Measurements from ENCODE around the gene RFNG. TPM values are rescaled to one million over a fixed set of nuclear protein-coding genes. Genes with fewer than 3 reads are reported as not detected.
A peak's percentile ranks its signal among the peaks of the same experiment; 100 is the strongest.

RFNG gene
- total and polyA plus RNA-seq, 2 donors (not counting 1 experiment from before 2014, with no cell fraction given): 30.1 to 44.5 TPM

DNA sequence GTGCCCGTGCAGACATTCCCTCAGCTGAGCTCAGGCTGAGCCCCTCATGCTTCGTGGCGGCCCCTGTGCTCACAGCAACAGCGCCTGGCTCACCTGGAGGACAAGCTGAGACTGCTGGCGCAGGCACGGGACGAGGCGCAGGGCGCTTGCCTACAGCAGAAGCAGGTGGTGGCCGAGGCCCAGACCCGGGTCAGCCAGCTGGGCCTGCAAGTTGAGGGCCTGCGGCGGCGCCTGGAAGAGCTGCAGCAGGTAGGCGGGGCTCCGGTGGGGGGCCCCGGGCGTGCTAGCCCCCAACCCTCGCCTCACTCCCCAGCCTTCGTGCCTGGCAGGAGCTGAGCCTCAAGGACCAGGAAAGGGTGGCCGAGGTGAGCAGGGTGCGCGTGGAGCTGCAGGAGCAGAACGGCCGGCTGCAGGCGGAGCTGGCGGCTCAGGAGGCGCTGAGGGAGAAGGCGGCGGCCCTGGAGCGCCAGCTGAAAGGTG is 21.6 kb downstream of the RFNG start:
- Mint-ChIP-seq H3K9me3 (ENCODE audit: insufficient read depth) (no peaks in the 10 kb centered on the region), H3K27me3 (no peaks in the 10 kb centered on the region), H3K4me3 (peak overlapping the region; percentile 89), H3K4me1 (peaks cover 11% of the 10 kb centered on the region), H3K27ac (no peak overlapping the region)
- intact Hi-C loops (cut with micrococcal nuclease): loop anchor here (1.0 to 10.0 kb wide), 2 partner anchors 77 to 525 kb away; no protein-coding TSS in a partner anchor
- H3K27ac ChIP-seq (ENCODE audit: low read length in 2 of 2): no peak overlapping the region
- ATAC-seq (ENCODE audit: low read depth) (no peak), DNase-seq (no peak)
- peaks cover 0 to 10% (median 0%) of the 10 kb centered on the region in 3 donors for H3K9me3 ChIP-seq (ENCODE audit: control extremely low read depth in 1 of 3, control insufficient read depth in 2 of 3, insufficient read depth in 1 of 3, low read length in 2 of 3)
- H3K4me1 ChIP-seq (ENCODE audit: control insufficient read depth in 2 of 2, insufficient read depth in 2 of 2, low read length in 2 of 2): peaks cover 16 to 21% of the 10 kb centered on the region in 2 donors
- ChIA-PET POLR2A (no interaction called here), CTCF (interaction anchor here (0.6 to 3.0 kb wide), 13 partner anchors 9 to 206 kb away, joined by 3 to 41 read pairs (median 3); no protein-coding TSS in a partner anchor)
- H3K4me3 ChIP-seq (ENCODE audit: control extremely low read depth in 1 of 5, extremely low read depth in 1 of 5, insufficient read depth in 1 of 5, low read depth in 2 of 5, low read length in 4 of 5): peak overlapping the region in 3 of 5 experiments; percentile 45 to 59 (median 54)
- peak overlapping the region; percentile 72 for H2AFZ ChIP-seq (ENCODE audit: insufficient read depth, low read depth, low read length, poor library complexity, severe bottlenecking)
- TF ChIP-seq, protein P1, sequence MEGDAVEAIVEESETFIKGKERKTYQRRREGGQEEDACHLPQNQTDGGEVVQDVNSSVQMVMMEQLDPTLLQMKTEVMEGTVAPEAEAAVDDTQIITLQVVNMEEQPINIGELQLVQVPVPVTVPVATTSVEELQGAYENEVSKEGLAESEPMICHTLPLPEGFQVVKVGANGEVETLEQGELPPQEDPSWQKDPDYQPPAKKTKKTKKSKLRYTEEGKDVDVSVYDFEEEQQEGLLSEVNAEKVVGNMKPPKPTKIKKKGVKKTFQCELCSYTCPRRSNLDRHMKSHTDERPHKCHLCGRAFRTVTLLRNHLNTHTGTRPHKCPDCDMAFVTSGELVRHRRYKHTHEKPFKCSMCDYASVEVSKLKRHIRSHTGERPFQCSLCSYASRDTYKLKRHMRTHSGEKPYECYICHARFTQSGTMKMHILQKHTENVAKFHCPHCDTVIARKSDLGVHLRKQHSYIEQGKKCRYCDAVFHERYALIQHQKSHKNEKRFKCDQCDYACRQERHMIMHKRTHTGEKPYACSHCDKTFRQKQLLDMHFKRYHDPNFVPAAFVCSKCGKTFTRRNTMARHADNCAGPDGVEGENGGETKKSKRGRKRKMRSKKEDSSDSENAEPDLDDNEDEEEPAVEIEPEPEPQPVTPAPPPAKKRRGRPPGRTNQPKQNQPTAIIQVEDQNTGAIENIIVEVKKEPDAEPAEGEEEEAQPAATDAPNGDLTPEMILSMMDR (IDR thresholded peaks at IDR 0.05): no peak
- no peak for TF ChIP-seq EZH2 (IDR thresholded peaks at IDR 0.05; ENCODE audit: borderline replicate concordance, insufficient read depth, low read depth, low read length, poor library complexity, severe bottlenecking)
- peaks cover 38% of the 10 kb centered on the region for H4K20me1 ChIP-seq (ENCODE audit: control insufficient read depth, insufficient read depth, low read length, poor library complexity, severe bottlenecking)
- H3K4me2 ChIP-seq (replicated peaks; ENCODE audit: low read depth, low read length, poor library complexity, severe bottlenecking): peak overlapping the region; percentile 97
- H3K9ac ChIP-seq (ENCODE audit: low read length): peak overlapping the region; percentile 59
- WGBS (ENCODE audit: insufficient coverage): 76% methylated on average over 31 of the region's 31 CpGs
- H3K79me2 ChIP-seq (ENCODE audit: control insufficient read depth, insufficient read depth, low read length): peaks cover under 1% of the 10 kb centered on the region
- H3K36me3 ChIP-seq (replicated peaks in 1 of 2; ENCODE audit: control extremely low read depth in 1 of 2, control insufficient read depth in 1 of 2, extremely low read depth in 1 of 2, insufficient read depth in 2 of 2, low read length in 1 of 2): no peaks in the 10 kb centered on the region
- peaks cover 0 to 39% (median 3%) of the 10 kb centered on the region in 4 experiments for H3K27me3 ChIP-seq (replicated peaks in 1 of 4; ENCODE audit: control extremely low read depth in 1 of 4, control insufficient read depth in 3 of 4, insufficient read depth in 4 of 4, low read length in 3 of 4)

DNA sequence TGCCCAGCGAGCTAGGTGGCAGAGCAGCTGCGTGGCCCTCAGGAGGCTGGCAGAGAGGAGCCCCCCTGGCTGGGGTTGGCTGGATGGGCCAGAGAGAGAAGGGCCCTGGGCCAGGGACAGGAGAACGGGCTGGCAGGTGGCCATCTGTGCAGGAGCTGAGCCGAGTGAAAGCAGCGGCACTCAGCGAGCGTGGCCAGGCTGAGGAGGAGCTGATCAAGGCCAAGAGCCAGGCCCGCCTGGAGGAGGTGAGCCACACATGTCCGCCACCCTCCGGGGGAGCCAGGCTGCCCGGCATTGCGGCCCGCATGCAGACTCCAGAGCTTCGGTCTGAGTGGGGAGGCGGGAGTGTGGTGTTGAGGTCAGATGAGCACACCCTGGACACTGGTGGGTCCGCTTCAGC is 22.2 kb downstream of the RFNG start:
- Histone ChIP-seq H3K4me1 (ENCODE audit: control insufficient read depth in 2 of 2, insufficient read depth in 2 of 2, low read length in 2 of 2) (peaks cover 16 to 21% of the 10 kb centered on the region in 2 donors), H3K9me3 (ENCODE audit: control extremely low read depth in 1 of 3, control insufficient read depth in 2 of 3, insufficient read depth in 1 of 3, low read length in 2 of 3) (peaks cover 0 to 10% (median 0%) of the 10 kb centered on the region in 3 donors), H3K79me2 (ENCODE audit: control insufficient read depth, insufficient read depth, low read length) (peaks cover 6% of the 10 kb centered on the region), H3K9ac (ENCODE audit: low read length) (no peak overlapping the region), H4K20me1 (ENCODE audit: control insufficient read depth, insufficient read depth, low read length, poor library complexity, severe bottlenecking) (peaks cover 34% of the 10 kb centered on the region), H3K27me3 (replicated peaks in 1 of 4; ENCODE audit: control extremely low read depth in 1 of 4, control insufficient read depth in 3 of 4, insufficient read depth in 4 of 4, low read length in 3 of 4) (peaks cover 0 to 41% (median 3%) of the 10 kb centered on the region in 4 experiments), H3K4me3 (ENCODE audit: control extremely low read depth in 1 of 5, extremely low read depth in 1 of 5, insufficient read depth in 1 of 5, low read depth in 2 of 5, low read length in 4 of 5) (no peak overlapping the region), H3K27ac (ENCODE audit: low read length in 2 of 2) (no peak overlapping the region), H3K4me2 (replicated peaks; ENCODE audit: low read depth, low read length, poor library complexity, severe bottlenecking) (peak overlapping the region; percentile 97), H3K36me3 (replicated peaks in 1 of 2; ENCODE audit: control extremely low read depth in 1 of 2, control insufficient read depth in 1 of 2, extremely low read depth in 1 of 2, insufficient read depth in 2 of 2, low read length in 1 of 2) (no peaks in the 10 kb centered on the region), H2AFZ (ENCODE audit: insufficient read depth, low read depth, low read length, poor library complexity, severe bottlenecking) (no peak overlapping the region)
- ChIA-PET CTCF (interaction anchor here (0.6 to 3.0 kb wide), 5 partner anchors 8 to 130 kb away, joined by 3 to 41 read pairs (median 3); partner anchors contain the start of gene DCXR), POLR2A (no interaction called here)
- DNase-seq (no peak), ATAC-seq (ENCODE audit: low read depth) (no peak)
- peak overlapping the region; percentile 62 for H3K4me3 Mint-ChIP-seq
- H3K27ac Mint-ChIP-seq: no peak overlapping the region
- over 99% methylated on average over 16 of the region's 16 CpGs for WGBS (ENCODE audit: insufficient coverage)
- H3K27me3 Mint-ChIP-seq: no peaks in the 10 kb centered on the region
- TF ChIP-seq, protein P1 (IDR thresholded peaks at IDR 0.05): no peak
- intact Hi-C loops (cut with micrococcal nuclease): no loop called here
- no peaks in the 10 kb centered on the region for H3K9me3 Mint-ChIP-seq (ENCODE audit: insufficient read depth)
- peaks cover 11% of the 10 kb centered on the region for H3K4me1 Mint-ChIP-seq
